ENCODE data around the gene PGBD5. TPM values are rescaled to one million over a fixed set of nuclear protein-coding genes. Genes with fewer than 3 reads are reported as not detected.
A peak's percentile ranks its signal among the peaks of the same experiment; 100 is the strongest.

PGBD5 gene
- polyA plus RNA-seq, 1 donor from 2014 or later: not detected

- Mint-ChIP-seq H3K4me1 (peaks cover 3 to 23% (median 15%) of the 10 kb centered on the region in 3 donors), H3K27me3 (no peaks in the 10 kb centered on the region), H3K27ac (peak overlapping the region; percentile 20 to 63 (median 45)), H3K9me3 (no peaks in the 10 kb centered on the region), H3K36me3 (no peaks in the 10 kb centered on the region), H3K4me3 (peak overlapping the region in 3 of 4 donors; percentile 16 to 79 (median 74))
Measured at GRCh38 chr1:230300322-230301301, 125.5 kb downstream of the PGBD5 start.

GRCh38 chr1:230299191-230300006 is 126.7 kb downstream of the PGBD5 start:
- Mint-ChIP-seq H3K27me3 (no peaks in the 10 kb centered on the region), H3K9me3 (no peaks in the 10 kb centered on the region), H3K4me1 (peaks cover 3 to 21% (median 15%) of the 10 kb centered on the region in 3 donors), H3K4me3 (peak overlapping the region in 2 of 4 donors; percentile 0 to 72), H3K36me3 (no peaks in the 10 kb centered on the region), H3K27ac (peak overlapping the region in 1 of 3 donors; percentile 20)

GRCh38 chr1:230295367-230295766 is 130.8 kb downstream of the PGBD5 start:
- Mint-ChIP-seq H3K9me3 (no peaks in the 10 kb centered on the region), H3K27me3 (peaks cover 3% of the 10 kb centered on the region), H3K4me1 (peaks cover 12 to 27% (median 23%) of the 10 kb centered on the region in 3 donors), H3K36me3 (no peaks in the 10 kb centered on the region), H3K4me3 (no peak overlapping the region), H3K27ac (no peak overlapping the region)

- Mint-ChIP-seq H3K4me1 (peaks cover 15 to 26% (median 24%) of the 10 kb centered on the region in 3 donors), H3K9me3 (no peaks in the 10 kb centered on the region), H3K27ac (peak overlapping the region in 1 of 3 donors; percentile 78), H3K27me3 (peaks cover 3% of the 10 kb centered on the region), H3K36me3 (no peaks in the 10 kb centered on the region), H3K4me3 (no peak overlapping the region)
Measured at GRCh38 chr1:230293390-230293700, 132.8 kb downstream of the PGBD5 start.

- no peaks in the 10 kb centered on the region for H3K36me3 Mint-ChIP-seq
- H3K4me3 Mint-ChIP-seq: no peak overlapping the region
- no peaks in the 10 kb centered on the region for H3K9me3 Mint-ChIP-seq
- peaks cover 3% of the 10 kb centered on the region for H3K27me3 Mint-ChIP-seq
- H3K4me1 Mint-ChIP-seq: peaks cover 15 to 27% (median 26%) of the 10 kb centered on the region in 3 donors
- peak overlapping the region in 2 of 3 donors; percentile 59 to 78 for H3K27ac Mint-ChIP-seq
Measured at GRCh38 chr1:230292689-230293389, 133.3 kb downstream of the PGBD5 start.

GRCh38 chr1:230291731-230292620 is 134.2 kb downstream of the PGBD5 start:
- H3K4me1 Mint-ChIP-seq: peaks cover 15 to 27% (median 26%) of the 10 kb centered on the region in 3 donors
- peak overlapping the region; percentile 5 to 93 (median 66) for H3K4me3 Mint-ChIP-seq
- peak overlapping the region; percentile 4 to 78 (median 59) for H3K27ac Mint-ChIP-seq
- no peaks in the 10 kb centered on the region for H3K36me3 Mint-ChIP-seq
- H3K9me3 Mint-ChIP-seq: no peaks in the 10 kb centered on the region
- peaks cover 3% of the 10 kb centered on the region for H3K27me3 Mint-ChIP-seq

GRCh38 chr1:230289350-230289644 is 136.8 kb downstream of the PGBD5 start:
- Mint-ChIP-seq H3K27me3 (peaks cover 4% of the 10 kb centered on the region), H3K4me1 (peaks cover 15 to 29% (median 28%) of the 10 kb centered on the region in 3 donors), H3K27ac (no peak overlapping the region), H3K36me3 (no peaks in the 10 kb centered on the region), H3K9me3 (no peaks in the 10 kb centered on the region), H3K4me3 (no peak overlapping the region)

- Mint-ChIP-seq H3K36me3 (no peaks in the 10 kb centered on the region), H3K27me3 (peaks cover 4% of the 10 kb centered on the region), H3K27ac (no peak overlapping the region), H3K4me1 (peaks cover 19 to 34% (median 33%) of the 10 kb centered on the region in 3 donors), H3K4me3 (peak overlapping the region in 1 of 4 donors; percentile 23), H3K9me3 (no peaks in the 10 kb centered on the region)
Measured at GRCh38 chr1:230288641-230289349, 137.3 kb downstream of the PGBD5 start.

GRCh38 chr1:230287674-230288315 is 138.3 kb downstream of the PGBD5 start:
- H3K4me1 Mint-ChIP-seq: peaks cover 25 to 40% (median 33%) of the 10 kb centered on the region in 3 donors
- peaks cover 4% of the 10 kb centered on the region for H3K27me3 Mint-ChIP-seq
- H3K36me3 Mint-ChIP-seq: peaks cover 2% of the 10 kb centered on the region
- no peaks in the 10 kb centered on the region for H3K9me3 Mint-ChIP-seq
- peak overlapping the region in 1 of 3 donors; percentile 93 for H3K27ac Mint-ChIP-seq
- H3K4me3 Mint-ChIP-seq: peak overlapping the region in 1 of 4 donors; percentile 78

GRCh38 chr1:230286890-230287269 is 139.3 kb downstream of the PGBD5 start:
- peaks cover 4% of the 10 kb centered on the region for H3K27me3 Mint-ChIP-seq
- peak overlapping the region in 2 of 3 donors; percentile 74 to 80 for H3K27ac Mint-ChIP-seq
- H3K36me3 Mint-ChIP-seq: peaks cover 4% of the 10 kb centered on the region
- peaks cover 30 to 39% (median 37%) of the 10 kb centered on the region in 3 donors for H3K4me1 Mint-ChIP-seq
- no peak overlapping the region for H3K4me3 Mint-ChIP-seq
- H3K9me3 Mint-ChIP-seq: no peaks in the 10 kb centered on the region

GRCh38 chr1:230286166-230286889 is 139.8 kb downstream of the PGBD5 start:
- Mint-ChIP-seq H3K36me3 (peaks cover 4% of the 10 kb centered on the region), H3K27ac (peak overlapping the region in 2 of 3 donors; percentile 74 to 80), H3K4me3 (peak overlapping the region in 1 of 4 donors; percentile 37), H3K27me3 (peaks cover 1% of the 10 kb centered on the region), H3K9me3 (no peaks in the 10 kb centered on the region), H3K4me1 (peaks cover 30 to 41% (median 32%) of the 10 kb centered on the region in 3 donors)

- peak overlapping the region in 1 of 3 donors; percentile 22 for H3K27ac Mint-ChIP-seq
- peaks cover 23 to 42% (median 25%) of the 10 kb centered on the region in 3 donors for H3K4me1 Mint-ChIP-seq
- peaks cover 4% of the 10 kb centered on the region for H3K36me3 Mint-ChIP-seq
- H3K27me3 Mint-ChIP-seq: peaks cover 1% of the 10 kb centered on the region
- no peak overlapping the region for H3K4me3 Mint-ChIP-seq
- no peaks in the 10 kb centered on the region for H3K9me3 Mint-ChIP-seq
Measured at GRCh38 chr1:230285351-230285750, 140.8 kb downstream of the PGBD5 start.

All from IgD-negative memory B cell (primary cell).